H1 (cell line): ENCODE results near the gene MBNL2. TPM values are rescaled to one million over a fixed set of nuclear protein-coding genes. Genes with fewer than 3 reads are reported as not detected.
A peak's percentile ranks its signal among the peaks of the same experiment; 100 is the strongest.

Source experiments
- CTCF ChIA-PET: fragments of 300-600 bp; sonication (Branson Sonifier 250); formaldehyde crosslinking; loops from one replicate; lab custom pipeline; 2021; ENCODE audit not compliant: partially characterized antibody; lab: Charles Lee
- POLR2A ChIA-PET: fragments of 300-600 bp; sonication (Branson Sonifier 250); formaldehyde crosslinking; loops from one replicate; lab custom pipeline; 2021; ENCODE audit warnings: inconsistent platforms; ENCODE audit not compliant: partially characterized antibody; lab: Charles Lee
- DNase-seq, 2 experiments: peaks; one replicate each; pipeline versions ENCODE4 v3.0.0 to v3.0.0-alpha.2; 2010 to 2022; ENCODE audit warnings: low spot score in 2 of 2, low read depth in 1 of 2, mixed read lengths in 1 of 2
- FAIRE-seq: peaks from 2 replicates; lab custom pipeline; 2011; peaks lifted over from hg19 to GRCh38; lab: Jason Lieb, UNC
- H2AFZ ChIP-seq: 2 replicates; pipeline ENCODE4 v1.8.1; 2012; ENCODE audit warnings: low read length, inconsistent platforms
- H2AK5ac ChIP-seq: 2 replicates; pipeline ENCODE4 v1.6.1; 2013; ENCODE audit warnings: low read depth, low read length
- H2BK120ac ChIP-seq: replicated peaks from 2 replicates; pipeline ENCODE3; 2013; ENCODE audit warnings: low read depth, low read length, inconsistent platforms
- H2BK12ac ChIP-seq: 2 replicates; pipeline ENCODE4 v1.6.1; 2013; ENCODE audit warnings: low read depth, low read length
- H2BK15ac ChIP-seq: 2 replicates; pipeline ENCODE4 v1.6.1; 2013; ENCODE audit warnings: low read length
- H2BK20ac ChIP-seq: 2 replicates; pipeline ENCODE4 v1.6.1; 2013; ENCODE audit warnings: low read length
- H2BK5ac ChIP-seq: 2 replicates; pipeline ENCODE4 v1.6.1; 2013; ENCODE audit warnings: low read depth, low read length
- H3K14ac ChIP-seq: 2 replicates; pipeline ENCODE4 v1.6.1; 2013; ENCODE audit warnings: inconsistent platforms; ENCODE audit not compliant: insufficient read length
- H3K18ac ChIP-seq: 2 replicates; pipeline ENCODE4 v1.6.1; 2013; ENCODE audit warnings: low read length; ENCODE audit errors: extremely low read depth
- H3K23ac ChIP-seq: 2 replicates; pipeline ENCODE4 v1.6.1; 2013; ENCODE audit warnings: inconsistent platforms; ENCODE audit not compliant: insufficient read length
- H3K23me2 ChIP-seq: 2 replicates; pipeline ENCODE4 v1.6.1; 2013; ENCODE audit warnings: low read depth, low read length
- H3K27ac ChIP-seq: 2 replicates; pipeline ENCODE4 v1.6.1; 2011; ENCODE audit warnings: low read depth, low read length, inconsistent platforms
- H3K27me3 ChIP-seq, 4 experiments: replicated peaks in 1 of 4; 1 replicate in 1 of 4; 2 replicates in 3 of 4; pipeline versions ENCODE4 v1.6.1 to v1.8.1; 2011 to 2013; ENCODE audit warnings: low read length in 3 of 4, mild to moderate bottlenecking in 3 of 4, inconsistent platforms in 2 of 4, mixed read lengths in 2 of 4, moderate library complexity in 1 of 4; ENCODE audit not compliant: control insufficient read depth in 3 of 4, insufficient read depth in 3 of 4; ENCODE audit errors: extremely low read depth in 1 of 4
- H3K36me3 ChIP-seq, 4 experiments: 2 replicates each; pipeline versions ENCODE4 v1.6.1 to v1.8.1; 2011 to 2013; ENCODE audit warnings: mild to moderate bottlenecking in 4 of 4, low read length in 3 of 4, moderate library complexity in 2 of 4, control low read depth in 1 of 4, inconsistent platforms in 1 of 4; ENCODE audit not compliant: insufficient read depth in 4 of 4, control insufficient read depth in 2 of 4
- H3K4ac ChIP-seq: replicated peaks from 2 replicates; pipeline ENCODE3; 2013; ENCODE audit warnings: low read length, low read depth, mixed read lengths, inconsistent platforms; ENCODE audit not compliant: insufficient read length
- H3K4me1 ChIP-seq, 4 experiments: replicated peaks in 1 of 4; 1 replicate in 1 of 4; 2 replicates in 3 of 4; pipeline versions ENCODE4 v1.6.1 to v1.8.1; 2011 to 2013; ENCODE audit warnings: low read length in 3 of 4, inconsistent platforms in 2 of 4, mixed read lengths in 1 of 4; ENCODE audit not compliant: insufficient read depth in 4 of 4, control insufficient read depth in 3 of 4
- H3K4me2 ChIP-seq, 2 experiments: 2 replicates each; pipeline versions ENCODE4 v1.6.1 to v1.8.1; 2011 to 2013; ENCODE audit warnings: low read depth in 2 of 2, low read length in 2 of 2, control low read depth in 1 of 2, inconsistent platforms in 1 of 2, mild to moderate bottlenecking in 1 of 2; ENCODE audit not compliant: insufficient read depth in 1 of 2
- H3K4me3 ChIP-seq, 4 experiments: fragments of 200-600, 300-600 bp in 1 of 4; sonication (generic), shearing (Covaris generic), sonication (Bioruptor Twin) in 1 of 4; 2 replicates each; pipeline versions ENCODE4 v1.5.1 to v1.8.1; 2011 to 2016; ENCODE audit warnings: low read length in 4 of 4, low read depth in 3 of 4, control low read depth in 2 of 4, inconsistent platforms in 2 of 4, mild to moderate bottlenecking in 2 of 4, mixed read lengths in 1 of 4, moderate library complexity in 1 of 4; ENCODE audit not compliant: insufficient read depth in 2 of 4; ENCODE audit errors: extremely low read depth in 1 of 4
- H3K56ac ChIP-seq: replicated peaks from 2 replicates; pipeline ENCODE3; 2013; ENCODE audit warnings: low read depth, mild to moderate bottlenecking, mixed read lengths, low read length, inconsistent platforms; ENCODE audit not compliant: insufficient read length
- H3K79me1 ChIP-seq: 2 replicates; pipeline ENCODE4 v1.6.1; 2013; ENCODE audit warnings: low read depth, low read length, control low read depth
- H3K79me2 ChIP-seq, 2 experiments: 2 replicates each; pipeline versions ENCODE4 v1.6.1 to v1.8.1; 2012 to 2013; ENCODE audit warnings: low read length in 2 of 2, mild to moderate bottlenecking in 2 of 2, inconsistent platforms in 1 of 2; ENCODE audit not compliant: insufficient read depth in 2 of 2, control insufficient read depth in 1 of 2
- H3K9ac ChIP-seq, 4 experiments: replicated peaks in 1 of 4; 1 replicate in 1 of 4; 2 replicates in 3 of 4; pipeline versions ENCODE4 v1.6.1 to v1.8.1; 2011 to 2013; ENCODE audit warnings: low read depth in 3 of 4, low read length in 3 of 4, control low read depth in 2 of 4, mild to moderate bottlenecking in 2 of 4, moderate library complexity in 2 of 4, inconsistent platforms in 1 of 4; ENCODE audit errors: extremely low read depth in 1 of 4
- H3K9me3 ChIP-seq, 2 experiments: 2 replicates each; pipeline versions ENCODE4 v1.6.1 to v1.8.1; 2012 to 2013; ENCODE audit warnings: mild to moderate bottlenecking in 2 of 2, moderate library complexity in 2 of 2, control low read depth in 1 of 2, inconsistent platforms in 1 of 2, low read depth in 1 of 2, low read length in 1 of 2, mixed read lengths in 1 of 2; ENCODE audit not compliant: insufficient read depth in 2 of 2
- H4K20me1 ChIP-seq, 2 experiments: replicated peaks in 1 of 2; 2 replicates each; pipeline versions ENCODE3 to v1.8.1; 2011 to 2013; ENCODE audit warnings: inconsistent platforms in 2 of 2, low read length in 2 of 2, mild to moderate bottlenecking in 1 of 2; ENCODE audit not compliant: insufficient read depth in 2 of 2, control insufficient read depth in 1 of 2
- H4K5ac ChIP-seq: 2 replicates; pipeline ENCODE4 v1.6.1; 2013; ENCODE audit warnings: low read length, low read depth, mixed read lengths, inconsistent platforms; ENCODE audit not compliant: insufficient read length
- H4K8ac ChIP-seq: 2 replicates; pipeline ENCODE4 v1.8.0; 2013; ENCODE audit warnings: mild to moderate bottlenecking, moderate library complexity, low read length, inconsistent platforms; ENCODE audit not compliant: insufficient read depth; ENCODE audit errors: extremely low read depth
- H4K91ac ChIP-seq: replicated peaks from 2 replicates; pipeline ENCODE3; 2013; ENCODE audit warnings: low read length, mixed read lengths, inconsistent platforms; ENCODE audit not compliant: insufficient read length
- JUN ChIP-seq: IDR thresholded peaks from 2 replicates; pipeline ENCODE4 v1.6.1; 2011; ENCODE audit warnings: low read depth, mild to moderate bottlenecking, improper control_type of control experiment, low read length
- SP2 ChIP-seq: IDR thresholded peaks from 2 replicates; pipeline ENCODE4 v1.6.1; 2012; ENCODE audit warnings: mild to moderate bottlenecking, low read length, inconsistent platforms
- YY1 ChIP-seq: IDR thresholded peaks from 2 replicates; pipeline ENCODE4 v1.6.1; 2011; ENCODE audit warnings: low read depth, mild to moderate bottlenecking, low read length
- WGBS, 2 experiments: shearing (Covaris generic) in 1 of 2; methylation state at CpG; one replicate each; pipeline versions ENCODE4 v1.1.6 to v1.1.7; 2013 to 2015; ENCODE audit warnings: low lambda C conversion rate in 2 of 2, mixed read lengths in 2 of 2, inconsistent platforms in 1 of 2, low coverage in 1 of 2, missing lambda C conversion rate in 1 of 2; ENCODE audit not compliant: insufficient replicate concordance in 2 of 2, insufficient coverage in 1 of 2, insufficient read length in 1 of 2; ENCODE audit errors: extremely low coverage in 1 of 2, missing lambda C conversion rate in 1 of 2; 5-methylcytosine and 5-hydroxymethylcytosine counted together
- polyA plus RNA-seq, 7 experiments: library from polyadenylated mRNA; depleted of rRNA in 3 of 7; stranded (reverse) in 5 of 7; unstranded in 2 of 7; fragments of >200 nt in 5 of 7; fragments of 200-250 nt in 2 of 7; gene quantifications; 1 replicate in 5 of 7; 2 replicates in 1 of 7; 4 replicates in 1 of 7; pipeline versions ENCODE4 v1.2.1 to v1.2.3, GENCODE V29; 2011 to 2013; ENCODE audit warnings: missing spikeins in 2 of 7, mixed read lengths in 2 of 7
- total RNA-seq: library from RNA; stranded (reverse); fragmentation: NEBNext Ultra II Directional; extraction: Animal tissue kit (Norgen Biotek cat#: 25700); gene quantifications from 2 replicates; pipeline ENCODE4 v1.2.1, GENCODE V29; 2021

Gene MBNL2
- total and polyA plus RNA-seq, 2 of the 8 experiments (the other 6 are each of a cell fraction or from before 2014, with no cell fraction given): 1.0 to 2.6 TPM

DNA sequence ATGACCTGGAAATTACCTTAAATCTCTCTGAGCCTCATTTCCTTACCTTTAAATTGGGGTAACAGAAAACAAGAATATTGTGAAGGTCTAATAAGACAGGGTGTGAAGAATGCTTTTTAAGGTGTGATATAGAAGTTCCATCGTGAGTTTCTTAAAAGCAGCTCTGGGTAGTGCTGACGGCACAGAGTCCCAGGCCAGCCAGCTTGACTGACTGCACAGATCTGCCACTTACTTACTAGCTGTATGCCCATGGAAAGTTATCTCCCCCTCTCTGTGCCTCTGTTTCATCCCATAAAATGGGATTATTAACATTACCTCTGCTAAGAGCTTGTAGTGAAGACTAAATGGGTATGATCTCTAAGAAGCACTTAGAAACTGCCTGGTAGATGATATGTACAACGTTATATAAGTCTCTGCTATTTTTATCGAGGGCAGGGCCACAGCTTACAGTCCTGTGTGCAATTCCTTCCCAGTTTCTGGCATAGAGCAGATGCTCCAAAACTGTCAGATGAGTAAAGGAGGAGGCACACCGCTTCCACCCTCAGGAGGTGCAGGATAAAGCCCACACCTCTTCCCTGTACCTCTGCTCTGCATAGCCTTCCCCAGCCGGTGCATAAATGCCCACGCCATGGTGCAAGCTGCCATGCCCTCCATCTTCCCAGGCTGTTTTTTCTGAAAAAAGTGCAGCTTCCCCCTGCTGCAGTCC is 99.6 kb downstream of the MBNL2 start:
- no peak overlapping the region for H3K23ac ChIP-seq
- H3K23me2 ChIP-seq: no peaks in the 10 kb centered on the region
- H3K18ac ChIP-seq: no peak overlapping the region
- no peak overlapping the region for H4K5ac ChIP-seq
- no peaks in the 10 kb centered on the region for H3K36me3 ChIP-seq
- no peak overlapping the region for H3K56ac ChIP-seq
- ChIA-PET CTCF (interaction anchor here (1.8 kb wide), 1 partner anchor 212 kb away, joined by 3 read pairs; no protein-coding TSS in a partner anchor), POLR2A (no interaction called here)
- H3K79me2 ChIP-seq: no peaks in the 10 kb centered on the region
- no peak overlapping the region for H3K27ac ChIP-seq
- no peak overlapping the region for H3K14ac ChIP-seq
- no peak for DNase-seq
- H3K9me3 ChIP-seq: no peaks in the 10 kb centered on the region
- no peak overlapping the region for H2BK12ac ChIP-seq
- H3K9ac ChIP-seq: no peak overlapping the region
- H3K4me1 ChIP-seq: peaks cover 0 to 3% (median 1%) of the 10 kb centered on the region in 4 experiments; a peak in 2 of 7 replicates
- H3K27me3 ChIP-seq: no peaks in the 10 kb centered on the region
- H4K20me1 ChIP-seq: no peaks in the 10 kb centered on the region
- H2BK20ac ChIP-seq: no peak overlapping the region
- 91% methylated on average over 7 of the region's 7 CpGs; no CpG with 5 or more reads in 1 of the 2 experiments for WGBS, 2 experiments
- no peak overlapping the region for H3K4ac ChIP-seq
- H2BK120ac ChIP-seq: no peak overlapping the region
- H4K8ac ChIP-seq: no peak overlapping the region
- no peak overlapping the region for H2AK5ac ChIP-seq
- H3K4me2 ChIP-seq: no peak overlapping the region
- H2AFZ ChIP-seq: no peak overlapping the region
- no peaks in the 10 kb centered on the region for H3K79me1 ChIP-seq
- no peak overlapping the region for H3K4me3 ChIP-seq
- H2BK5ac ChIP-seq: no peak overlapping the region
- peak overlapping the region; percentile 73 for H4K91ac ChIP-seq
- H2BK15ac ChIP-seq: no peak overlapping the region
- FAIRE-seq: no peak
- TF ChIP-seq JUN (no peak), YY1 (no peak), SP2 (no peak)
